ENCODE measurements around the gene SSH2. TPM values are rescaled to one million over a fixed set of nuclear protein-coding genes. Genes with fewer than 3 reads are reported as not detected.

SSH2 gene
- total RNA-seq, 1 donor from 2014 or later, result 12.2 TPM

GRCh38 chr17:29615492-29616299, 314.3 kb downstream of the SSH2 start:
- Mint-ChIP-seq H3K27me3 (ENCODE audit: insufficient read depth, low read depth) (peaks cover 33% of the 10 kb centered on the region), H3K4me3 (peak overlapping the region; percentile 84), H3K4me1 (peaks cover 32% of the 10 kb centered on the region), H3K36me3 (peaks cover 5% of the 10 kb centered on the region), H3K27ac (no peak overlapping the region), H3K9me3 (no peaks in the 10 kb centered on the region)
- peak overlapping the region; percentile 84 for H3K4me2 ChIP-seq
- peaks cover 23% of the 10 kb centered on the region for H3K4me1 ChIP-seq
- H3K9me3 ChIP-seq (ENCODE audit: low read depth), result no peaks in the 10 kb centered on the region
- DNase-seq (ENCODE audit: low spot score), result peak; percentile 94
- H4K20me1 ChIP-seq (ENCODE audit: low read depth), result peaks cover 11% of the 10 kb centered on the region
- H3F3A ChIP-seq (ENCODE audit: low read depth), result peaks cover 41% of the 10 kb centered on the region
- H3K79me2 ChIP-seq (ENCODE audit: low read depth), result no peaks in the 10 kb centered on the region
- H3K4me3 ChIP-seq, result peak overlapping the region; percentile 47
- peaks cover 65% of the 10 kb centered on the region for H3K27me3 ChIP-seq
- TF ChIP-seq EZH2phosphoT487 (IDR thresholded peaks at IDR 0.05) (no peak), EZH2 (IDR thresholded peaks at IDR 0.05) (no peak)
- TF ChIP-seq, protein P1, sequence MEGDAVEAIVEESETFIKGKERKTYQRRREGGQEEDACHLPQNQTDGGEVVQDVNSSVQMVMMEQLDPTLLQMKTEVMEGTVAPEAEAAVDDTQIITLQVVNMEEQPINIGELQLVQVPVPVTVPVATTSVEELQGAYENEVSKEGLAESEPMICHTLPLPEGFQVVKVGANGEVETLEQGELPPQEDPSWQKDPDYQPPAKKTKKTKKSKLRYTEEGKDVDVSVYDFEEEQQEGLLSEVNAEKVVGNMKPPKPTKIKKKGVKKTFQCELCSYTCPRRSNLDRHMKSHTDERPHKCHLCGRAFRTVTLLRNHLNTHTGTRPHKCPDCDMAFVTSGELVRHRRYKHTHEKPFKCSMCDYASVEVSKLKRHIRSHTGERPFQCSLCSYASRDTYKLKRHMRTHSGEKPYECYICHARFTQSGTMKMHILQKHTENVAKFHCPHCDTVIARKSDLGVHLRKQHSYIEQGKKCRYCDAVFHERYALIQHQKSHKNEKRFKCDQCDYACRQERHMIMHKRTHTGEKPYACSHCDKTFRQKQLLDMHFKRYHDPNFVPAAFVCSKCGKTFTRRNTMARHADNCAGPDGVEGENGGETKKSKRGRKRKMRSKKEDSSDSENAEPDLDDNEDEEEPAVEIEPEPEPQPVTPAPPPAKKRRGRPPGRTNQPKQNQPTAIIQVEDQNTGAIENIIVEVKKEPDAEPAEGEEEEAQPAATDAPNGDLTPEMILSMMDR (IDR thresholded peaks at IDR 0.05), result no peak
- H3K27ac ChIP-seq, result no peak overlapping the region
- no peak overlapping the region for H3K9ac ChIP-seq
- H3K36me3 ChIP-seq, result no peaks in the 10 kb centered on the region
- peak overlapping the region; percentile 89 for H2AFZ ChIP-seq (replicated peaks)

GRCh38 chr17:29615048-29615385, 315.0 kb downstream of the SSH2 start:
- peaks cover 7% of the 10 kb centered on the region for H3K36me3 Mint-ChIP-seq
- H3F3A ChIP-seq (ENCODE audit: low read depth), result peaks cover 41% of the 10 kb centered on the region
- peaks cover 11% of the 10 kb centered on the region for H4K20me1 ChIP-seq (ENCODE audit: low read depth)
- H3K4me1 Mint-ChIP-seq, result peaks cover 28% of the 10 kb centered on the region
- peaks cover 23% of the 10 kb centered on the region for H3K4me1 ChIP-seq
- H3K27me3 ChIP-seq, result peaks cover 58% of the 10 kb centered on the region
- no peaks in the 10 kb centered on the region for H3K36me3 ChIP-seq
- DNase-seq (ENCODE audit: low spot score), result peak; percentile 37
- no peak overlapping the region for H3K9ac ChIP-seq
- H3K9me3 ChIP-seq (ENCODE audit: low read depth), result no peaks in the 10 kb centered on the region
- H3K4me3 ChIP-seq, result peak overlapping the region; percentile 47
- H3K79me2 ChIP-seq (ENCODE audit: low read depth), result no peaks in the 10 kb centered on the region
- H3K9me3 Mint-ChIP-seq, result no peaks in the 10 kb centered on the region
- peaks cover 27% of the 10 kb centered on the region for H3K27me3 Mint-ChIP-seq (ENCODE audit: insufficient read depth, low read depth)
- peak overlapping the region; percentile 48 for H3K4me3 Mint-ChIP-seq
- no peak overlapping the region for H2AFZ ChIP-seq (replicated peaks)
- H3K27ac Mint-ChIP-seq, result no peak overlapping the region
- TF ChIP-seq, protein P1 (IDR thresholded peaks at IDR 0.05), result no peak
- TF ChIP-seq EZH2 (IDR thresholded peaks at IDR 0.05) (no peak), EZH2phosphoT487 (IDR thresholded peaks at IDR 0.05) (no peak)
- no peak overlapping the region for H3K27ac ChIP-seq
- H3K4me2 ChIP-seq, result peak overlapping the region; percentile 84

GRCh38 chr17:29614349-29615047, 315.5 kb downstream of the SSH2 start:
- no peaks in the 10 kb centered on the region for H3K9me3 Mint-ChIP-seq
- Histone ChIP-seq H3K9ac (no peak overlapping the region), H2AFZ (replicated peaks) (no peak overlapping the region), H3K27me3 (peaks cover 53% of the 10 kb centered on the region), H3K27ac (no peak overlapping the region), H3F3A (ENCODE audit: low read depth) (peaks cover 41% of the 10 kb centered on the region), H3K36me3 (no peaks in the 10 kb centered on the region), H3K4me3 (no peak overlapping the region), H4K20me1 (ENCODE audit: low read depth) (peaks cover 11% of the 10 kb centered on the region), H3K9me3 (ENCODE audit: low read depth) (no peaks in the 10 kb centered on the region), H3K4me2 (peak overlapping the region; percentile 84), H3K79me2 (ENCODE audit: low read depth) (no peaks in the 10 kb centered on the region), H3K4me1 (peaks cover 23% of the 10 kb centered on the region)
- peaks cover 26% of the 10 kb centered on the region for H3K27me3 Mint-ChIP-seq (ENCODE audit: insufficient read depth, low read depth)
- TF ChIP-seq, protein P1 (IDR thresholded peaks at IDR 0.05), result no peak
- TF ChIP-seq EZH2 (IDR thresholded peaks at IDR 0.05), result no peak
- no peak for TF ChIP-seq EZH2phosphoT487 (IDR thresholded peaks at IDR 0.05)
- H3K4me3 Mint-ChIP-seq, result peak overlapping the region; percentile 48
- peaks cover 7% of the 10 kb centered on the region for H3K36me3 Mint-ChIP-seq
- H3K4me1 Mint-ChIP-seq, result peaks cover 25% of the 10 kb centered on the region
- no peak overlapping the region for H3K27ac Mint-ChIP-seq
- peak; percentile 62 for DNase-seq (ENCODE audit: low spot score)

Data from neural progenitor cell (in vitro differentiated cells).